ENCODE measurements around the gene ANAPC15. TPM values are rescaled to one million over a fixed set of nuclear protein-coding genes. Genes with fewer than 3 reads are reported as not detected.

Gene ANAPC15
- total RNA-seq, 1 donor from 2014 or later = not detected

DNA sequence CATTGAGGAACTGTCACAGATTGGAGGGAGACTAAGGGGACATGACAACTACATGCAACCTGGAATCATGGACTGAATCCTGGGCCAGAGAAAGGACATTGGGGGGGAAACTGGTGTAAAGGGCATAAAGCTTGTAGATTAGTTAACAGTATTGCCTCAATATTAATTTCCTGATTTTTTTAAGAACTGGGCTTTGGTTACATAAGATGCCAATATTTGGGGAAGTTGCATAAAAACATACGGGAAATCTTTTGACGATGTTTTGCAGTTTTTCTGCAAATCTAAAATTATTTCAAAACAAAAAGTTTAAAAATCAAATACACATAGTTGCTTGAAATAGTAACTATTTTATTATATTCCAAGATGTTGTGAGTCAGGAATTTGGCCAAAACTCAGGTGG lies 20.2 kb upstream of the ANAPC15 start:
- Histone ChIP-seq H3K4me1 (no peaks in the 10 kb centered on the region), H3K27me3 (no peaks in the 10 kb centered on the region), H3K9me3 (no peaks in the 10 kb centered on the region), H3K36me3 (no peaks in the 10 kb centered on the region), H3K4me3 (no peak overlapping the region), H3K27ac (no peak overlapping the region)
- TF ChIP-seq, protein P1, sequence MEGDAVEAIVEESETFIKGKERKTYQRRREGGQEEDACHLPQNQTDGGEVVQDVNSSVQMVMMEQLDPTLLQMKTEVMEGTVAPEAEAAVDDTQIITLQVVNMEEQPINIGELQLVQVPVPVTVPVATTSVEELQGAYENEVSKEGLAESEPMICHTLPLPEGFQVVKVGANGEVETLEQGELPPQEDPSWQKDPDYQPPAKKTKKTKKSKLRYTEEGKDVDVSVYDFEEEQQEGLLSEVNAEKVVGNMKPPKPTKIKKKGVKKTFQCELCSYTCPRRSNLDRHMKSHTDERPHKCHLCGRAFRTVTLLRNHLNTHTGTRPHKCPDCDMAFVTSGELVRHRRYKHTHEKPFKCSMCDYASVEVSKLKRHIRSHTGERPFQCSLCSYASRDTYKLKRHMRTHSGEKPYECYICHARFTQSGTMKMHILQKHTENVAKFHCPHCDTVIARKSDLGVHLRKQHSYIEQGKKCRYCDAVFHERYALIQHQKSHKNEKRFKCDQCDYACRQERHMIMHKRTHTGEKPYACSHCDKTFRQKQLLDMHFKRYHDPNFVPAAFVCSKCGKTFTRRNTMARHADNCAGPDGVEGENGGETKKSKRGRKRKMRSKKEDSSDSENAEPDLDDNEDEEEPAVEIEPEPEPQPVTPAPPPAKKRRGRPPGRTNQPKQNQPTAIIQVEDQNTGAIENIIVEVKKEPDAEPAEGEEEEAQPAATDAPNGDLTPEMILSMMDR (IDR thresholded peaks at IDR 0.05) = no peak
- no peak for DNase-seq (ENCODE audit: low spot score in 2 of 2)
- intact Hi-C loops (cut with DNase I) = no loop called here

DNA sequence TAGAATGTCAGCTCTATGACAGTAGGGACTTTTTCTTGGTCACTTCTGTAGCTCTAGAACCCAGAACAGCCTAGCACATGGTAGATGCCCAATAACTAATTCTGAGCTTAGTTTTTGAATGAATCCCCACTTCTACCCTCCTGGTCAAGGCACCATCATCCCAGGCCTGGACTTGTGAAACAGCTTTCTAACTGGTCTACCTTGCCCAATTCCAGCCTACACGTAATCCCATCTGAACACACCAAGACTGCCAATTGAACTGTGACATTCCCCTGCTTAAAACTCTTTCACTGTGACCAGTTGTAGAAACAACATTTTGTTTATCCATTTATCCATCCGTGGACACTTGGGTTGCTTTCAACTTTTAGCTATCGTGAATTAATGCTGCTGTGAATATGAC lies 16.9 kb upstream of the ANAPC15 start:
- no peak for DNase-seq (ENCODE audit: low spot score in 2 of 2)
- Histone ChIP-seq H3K36me3 (no peaks in the 10 kb centered on the region), H3K4me1 (no peaks in the 10 kb centered on the region), H3K9me3 (no peaks in the 10 kb centered on the region), H3K4me3 (no peak overlapping the region), H3K27ac (no peak overlapping the region), H3K27me3 (no peaks in the 10 kb centered on the region)
- intact Hi-C loops (cut with DNase I) = no loop called here
- TF ChIP-seq, protein P1 (IDR thresholded peaks at IDR 0.05) = no peak

DNA sequence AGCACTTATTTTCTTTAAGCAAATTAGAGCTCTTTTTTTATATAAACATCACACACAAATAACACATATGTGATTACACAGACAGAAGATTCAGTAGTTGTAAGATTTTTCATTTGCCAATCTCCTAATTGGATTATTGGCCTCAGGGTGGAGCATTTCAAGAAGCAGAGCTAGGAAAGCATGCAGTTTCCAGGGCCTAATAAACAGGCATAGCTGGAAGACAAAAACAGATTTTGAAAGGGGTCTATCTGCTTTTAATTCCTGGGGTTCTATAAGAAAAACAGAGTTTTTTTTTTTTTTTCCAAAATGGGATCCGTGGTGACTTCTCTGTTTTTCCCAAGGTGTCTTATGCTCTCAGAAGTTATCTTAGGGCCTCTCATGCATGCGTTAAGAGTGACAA lies 15.4 kb upstream of the ANAPC15 start:
- DNase-seq (ENCODE audit: low spot score in 2 of 2) = no peak
- TF ChIP-seq, protein P1 (IDR thresholded peaks at IDR 0.05) = no peak
- no peaks in the 10 kb centered on the region for H3K4me1 ChIP-seq
- H3K9me3 ChIP-seq = no peaks in the 10 kb centered on the region
- no peak overlapping the region for H3K27ac ChIP-seq
- no peak overlapping the region for H3K4me3 ChIP-seq
- H3K36me3 ChIP-seq = no peaks in the 10 kb centered on the region
- intact Hi-C loops (cut with DNase I) = no loop called here
- H3K27me3 ChIP-seq = no peaks in the 10 kb centered on the region

DNA sequence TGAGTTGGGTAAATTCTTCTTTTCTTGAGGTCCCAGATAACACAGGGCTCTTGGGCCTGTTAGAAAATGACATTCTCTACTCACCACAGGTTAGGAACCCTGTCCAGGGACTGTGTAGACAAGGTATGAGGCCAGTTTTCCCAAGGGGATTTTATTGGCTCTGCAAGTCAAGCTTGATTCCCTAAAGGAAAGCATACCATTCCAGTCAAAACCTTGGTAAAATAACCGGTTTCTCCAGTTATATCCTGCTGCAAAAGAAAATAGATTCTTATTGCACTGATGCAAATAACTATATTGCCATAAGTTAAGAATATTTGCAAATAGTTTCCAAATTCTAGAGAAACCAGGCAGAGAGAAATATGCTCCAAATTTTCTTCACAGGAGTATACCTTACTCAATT lies 13.5 kb upstream of the ANAPC15 start:
- no peaks in the 10 kb centered on the region for H3K9me3 ChIP-seq
- TF ChIP-seq, protein P1 (IDR thresholded peaks at IDR 0.05) = no peak
- H3K27ac ChIP-seq = no peak overlapping the region
- intact Hi-C loops (cut with DNase I) = no loop called here
- no peaks in the 10 kb centered on the region for H3K4me1 ChIP-seq
- DNase-seq (ENCODE audit: low spot score in 2 of 2) = no peak
- no peak overlapping the region for H3K4me3 ChIP-seq
- no peaks in the 10 kb centered on the region for H3K36me3 ChIP-seq
- H3K27me3 ChIP-seq = no peaks in the 10 kb centered on the region

DNA sequence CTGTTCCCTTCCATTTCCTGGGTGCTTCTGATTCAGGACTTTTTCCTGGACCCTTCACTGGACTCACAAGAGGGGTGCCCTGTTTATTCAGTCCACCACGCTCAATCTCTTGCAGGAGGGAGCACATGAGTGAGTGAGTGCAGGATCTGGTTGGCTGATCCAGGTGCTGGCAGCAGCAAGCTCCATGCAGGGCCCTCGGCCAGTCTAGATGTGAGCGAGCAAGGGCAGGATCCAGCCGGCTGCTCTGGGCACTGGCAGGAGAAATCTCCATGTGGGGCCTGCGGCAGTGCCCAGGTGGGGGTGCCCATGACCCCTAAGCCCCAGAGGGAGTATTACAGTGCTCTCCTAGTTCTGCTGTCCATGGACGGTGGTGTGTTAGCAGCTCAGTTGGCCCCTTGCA lies 11.6 kb upstream of the ANAPC15 start:
- H3K4me3 ChIP-seq = no peak overlapping the region
- no peaks in the 10 kb centered on the region for H3K9me3 ChIP-seq
- H3K36me3 ChIP-seq = no peaks in the 10 kb centered on the region
- no peaks in the 10 kb centered on the region for H3K27me3 ChIP-seq
- no peaks in the 10 kb centered on the region for H3K4me1 ChIP-seq
- H3K27ac ChIP-seq = no peak overlapping the region
- intact Hi-C loops (cut with DNase I) = no loop called here
- DNase-seq (ENCODE audit: low spot score in 2 of 2) = peak in 1 of 2 donors; percentile 39
- TF ChIP-seq, protein P1 (IDR thresholded peaks at IDR 0.05) = no peak

DNA sequence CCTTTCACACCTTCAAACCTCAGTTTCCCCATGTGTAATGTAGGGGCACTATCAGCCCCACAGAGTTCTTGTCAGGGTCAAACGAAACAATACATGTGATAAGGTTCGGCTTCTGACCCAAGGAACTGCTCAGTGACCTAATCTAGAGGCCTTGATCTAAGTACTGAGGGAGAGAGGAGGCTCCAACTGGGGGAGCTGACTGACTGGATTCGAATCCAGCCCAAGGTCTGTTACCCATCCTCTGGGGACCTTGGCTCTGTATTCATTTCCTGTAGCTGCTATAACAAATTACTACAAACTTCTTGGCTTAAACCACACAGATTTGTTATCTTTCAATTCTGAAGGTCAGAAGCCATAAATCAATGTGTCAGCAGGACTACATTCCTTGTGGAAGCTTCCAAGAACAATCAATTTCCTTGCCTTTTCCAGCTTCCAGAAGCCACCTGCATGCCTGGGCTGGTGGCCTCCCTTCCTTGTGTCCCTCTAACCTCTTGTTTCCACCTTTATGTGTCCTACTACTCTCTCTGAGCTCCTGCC lies 10.7 kb upstream of the ANAPC15 start:
- H3K27me3 ChIP-seq = no peaks in the 10 kb centered on the region
- H3K36me3 ChIP-seq = no peaks in the 10 kb centered on the region
- DNase-seq (ENCODE audit: low spot score in 2 of 2) = peak in 1 of 2 donors; percentile 5
- no peak overlapping the region for H3K27ac ChIP-seq
- no peak overlapping the region for H3K4me3 ChIP-seq
- no peaks in the 10 kb centered on the region for H3K4me1 ChIP-seq
- TF ChIP-seq, protein P1 (IDR thresholded peaks at IDR 0.05) = no peak
- intact Hi-C loops (cut with DNase I) = no loop called here
- no peaks in the 10 kb centered on the region for H3K9me3 ChIP-seq

Measured in ascending aorta (tissue), 2 donors.